HL-60 (cell line): ENCODE measurements around the gene LRP2BP.

ENCODE experiments used
- DNase-seq, 2 experiments: peaks; one replicate each; pipeline ENCODE4 v3.0.0-alpha.2; 2010 to 2020; ENCODE audit warnings: low read depth in 1 of 2, low spot score in 1 of 2
- H3K27ac ChIP-seq: fragments of 250-450 bp; sonication (Bioruptor Pico); replicated peaks from 2 replicates; pipeline ENCODE4 v1.5.1; 2020; ENCODE audit warnings: mild to moderate bottlenecking, moderate library complexity
- H3K27me3 ChIP-seq: fragments of 250-450 bp; sonication (Bioruptor Pico); 2 replicates; pipeline ENCODE4 v1.5.1; 2021; ENCODE audit warnings: mild to moderate bottlenecking, moderate library complexity; ENCODE audit not compliant: insufficient read depth, poor library complexity, severe bottlenecking
- H3K4me3 ChIP-seq: replicated peaks from 2 replicates; pipeline ENCODE4 v1.5.1; 2011; ENCODE audit warnings: mild to moderate bottlenecking, control low read depth, low read length; ENCODE audit not compliant: insufficient read depth
- CTCF ChIP-seq: IDR thresholded peaks from one replicate; pipeline ENCODE4 v1.5.1; 2011; ENCODE audit warnings: low read length, control low read depth, inconsistent platforms; ENCODE audit not compliant: insufficient read depth
- GABPA ChIP-seq: IDR thresholded peaks from 2 replicates; pipeline ENCODE4 v1.6.1; 2012; ENCODE audit warnings: low read depth
- POLR2AphosphoS5 ChIP-seq: IDR thresholded peaks from 2 replicates; pipeline ENCODE4 v1.6.1; 2012; ENCODE audit warnings: low read depth
- REST ChIP-seq: IDR thresholded peaks from 2 replicates; pipeline ENCODE4 v1.6.1; 2012; ENCODE audit warnings: low read depth; ENCODE audit not compliant: insufficient replicate concordance
- SPI1 ChIP-seq: IDR thresholded peaks from 2 replicates; pipeline ENCODE4 v1.6.1; 2012; ENCODE audit warnings: low read depth, mild to moderate bottlenecking, borderline replicate concordance

LRP2BP gene

GRCh38 chr4:185425647-185426352, 30.1 kb upstream of the LRP2BP start, which contains the start of gene UFSP2:
Gene UFSP2, minus strand, starts transcription at chr4:185425964. Its CDS starts 96 bp downstream, at chr4:185425868.
- H3K27me3 ChIP-seq = peaks cover 3% of the 10 kb centered on the region
- TF ChIP-seq POLR2AphosphoS5 (peak; percentile 60), REST (no peak)
- peak within 1 kb of the TSS; percentile 85 for H3K4me3 ChIP-seq
- H3K27ac ChIP-seq = peak within 1 kb of the TSS; percentile 100
- DNase-seq = peak; percentile 80 to 86

GRCh38 chr4:185424905-185425646, 29.4 kb upstream of the LRP2BP start:
- Histone ChIP-seq H3K27ac (peak overlapping the region; percentile 100), H3K4me3 (peak overlapping the region; percentile 85), H3K27me3 (peaks cover 3% of the 10 kb centered on the region)
- TF ChIP-seq REST (no peak), SPI1 (no peak; the same call in 1 of the 2 replicates), POLR2AphosphoS5 (no peak), GABPA (no peak), CTCF (no peak)
- peak; percentile 16 to 18 for DNase-seq

GRCh38 chr4:185421366-185422124, 25.8 kb upstream of the LRP2BP start:
- TF ChIP-seq CTCF = no peak
- no peak for TF ChIP-seq REST
- no peak for TF ChIP-seq GABPA
- no peak overlapping the region for H3K4me3 ChIP-seq
- H3K27ac ChIP-seq = no peak overlapping the region
- DNase-seq = no peak
- H3K27me3 ChIP-seq = no peaks in the 10 kb centered on the region
